WERI-Rb-1 (cell line): ENCODE measurements around the gene ABCG1.

Experiments
- DNase-seq: peaks from one replicate; pipeline ENCODE4 v3.0.0-alpha.2; 2020
- H3K27ac ChIP-seq: fragments of 250-450 bp; sonication (Bioruptor Pico); 2 replicates; pipeline ENCODE4 v1.5.1; 2020; ENCODE audit warnings: mild to moderate bottlenecking, moderate library complexity
- H3K27me3 ChIP-seq: fragments of 250-450 bp; sonication (Bioruptor Pico); 2 replicates; pipeline ENCODE4 v1.5.1; 2021; ENCODE audit warnings: mild to moderate bottlenecking, low read depth, moderate library complexity; ENCODE audit not compliant: insufficient read depth, severe bottlenecking
- H3K36me3 ChIP-seq: fragments of 250-450 bp; sonication (Bioruptor Pico); 2 replicates; pipeline ENCODE4 v1.5.1; 2020; ENCODE audit warnings: mild to moderate bottlenecking, moderate library complexity
- H3K4me3 ChIP-seq: 2 replicates; pipeline ENCODE4 v1.5.1; 2011; ENCODE audit warnings: low read depth, mild to moderate bottlenecking, control low read depth, low read length
- H3K9me3 ChIP-seq: fragments of 250-450 bp; sonication (Bioruptor Pico); 2 replicates; pipeline ENCODE4 v1.5.1; 2021; ENCODE audit warnings: mild to moderate bottlenecking, moderate library complexity; ENCODE audit not compliant: severe bottlenecking
- CTCF ChIP-seq: IDR thresholded peaks from 2 replicates; pipeline ENCODE4 v1.5.1; 2011; ENCODE audit warnings: low read depth, mild to moderate bottlenecking, control low read depth, inconsistent platforms, low read length

Gene ABCG1

GRCh38 chr21:42214921-42215320 lies 4.0 kb upstream of the ABCG1 start:
- Histone ChIP-seq H3K4me3 (no peak overlapping the region), H3K9me3 (peaks cover 21% of the 10 kb centered on the region), H3K36me3 (no peaks in the 10 kb centered on the region), H3K27me3 (no peaks in the 10 kb centered on the region), H3K27ac (no peak overlapping the region)
- no peak for DNase-seq
- TF ChIP-seq CTCF = no peak

- no peak for TF ChIP-seq CTCF
- Histone ChIP-seq H3K27me3 (no peaks in the 10 kb centered on the region), H3K4me3 (no peak overlapping the region), H3K36me3 (no peaks in the 10 kb centered on the region), H3K9me3 (peaks cover 21% of the 10 kb centered on the region), H3K27ac (no peak overlapping the region)
- no peak for DNase-seq
Observed at GRCh38 chr21:42215942-42216725, 2.8 kb upstream of the ABCG1 start.

- no peaks in the 10 kb centered on the region for H3K27me3 ChIP-seq
- no peak for TF ChIP-seq CTCF
- no peak for DNase-seq
- peaks cover 2% of the 10 kb centered on the region; the same call in 1 of the 2 replicates for H3K36me3 ChIP-seq
- H3K4me3 ChIP-seq = no peak overlapping the region
- H3K27ac ChIP-seq = no peak overlapping the region
- peaks cover 16% of the 10 kb centered on the region for H3K9me3 ChIP-seq
Observed at GRCh38 chr21:42216726-42217572, 2.0 kb upstream of the ABCG1 start.

GRCh38 chr21:42219606-42220137 lies 732 bp downstream of the ABCG1 start:
- Histone ChIP-seq H3K27ac (peak overlapping the region; percentile 20), H3K4me3 (peak overlapping the region; percentile 81), H3K36me3 (peaks cover 3% of the 10 kb centered on the region; the same call in 1 of the 2 replicates), H3K27me3 (no peaks in the 10 kb centered on the region), H3K9me3 (peaks cover 11% of the 10 kb centered on the region)
- TF ChIP-seq CTCF = no peak
- DNase-seq = peak; percentile 35

DNA sequence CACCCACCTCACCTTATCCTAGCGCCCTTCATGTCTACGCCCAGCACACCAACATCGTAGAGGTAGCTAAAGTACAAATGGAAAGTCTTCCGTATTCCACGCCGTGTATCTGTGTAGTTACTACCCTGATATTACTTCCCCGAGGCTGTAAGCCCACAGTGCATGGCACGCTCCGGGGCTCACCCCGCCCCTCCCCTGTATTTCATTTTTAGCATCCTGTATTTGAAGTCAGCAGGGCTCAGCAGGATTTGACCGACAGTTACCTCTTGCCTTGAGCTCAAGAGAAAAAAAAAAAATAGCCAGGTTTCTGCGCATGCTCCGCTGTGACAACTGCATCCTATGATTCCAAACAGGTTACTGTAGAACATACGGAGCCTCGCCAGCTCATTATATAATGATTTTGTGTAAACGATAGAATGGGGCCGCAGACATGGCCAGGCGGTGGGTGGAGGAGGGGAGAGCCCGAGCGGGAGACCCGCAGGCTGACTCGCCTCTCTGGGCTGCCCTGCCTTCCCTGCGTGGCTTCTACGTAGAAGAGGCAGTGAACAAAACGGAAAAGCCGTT lies 1.3 kb downstream of the ABCG1 start:
- Histone ChIP-seq H3K27me3 (no peaks in the 10 kb centered on the region), H3K4me3 (peak overlapping the region; percentile 81), H3K27ac (peak overlapping the region; percentile 48), H3K36me3 (peaks cover 3% of the 10 kb centered on the region; the same call in 1 of the 2 replicates), H3K9me3 (peaks cover 11% of the 10 kb centered on the region)
- TF ChIP-seq CTCF = no peak
- peak; percentile 69 for DNase-seq
